IgD-negative memory B cell (primary cell): Measurements from ENCODE around the gene PDE1A. TPM values are rescaled to one million over a fixed set of nuclear protein-coding genes. Genes with fewer than 3 reads are reported as not detected.

Source experiments
- H3K27ac Mint-ChIP-seq, 3 donors: one replicate each; pipeline ENCODE4 v1.8.0; 2020 to 2022; ENCODE audit warnings: mild to moderate bottlenecking in 3 of 3, mixed read lengths in 3 of 3, moderate library complexity in 1 of 3
- H3K27me3 Mint-ChIP-seq: one replicate; pipeline ENCODE4 v1.8.0; 2021; ENCODE audit warnings: mixed read lengths
- H3K36me3 Mint-ChIP-seq: one replicate; pipeline ENCODE4 v1.8.0; 2020; ENCODE audit warnings: mild to moderate bottlenecking, mixed read lengths
- H3K4me1 Mint-ChIP-seq, 3 donors: one replicate each; pipeline ENCODE4 v1.8.0; 2020 to 2022; ENCODE audit warnings: mixed read lengths in 3 of 3, mild to moderate bottlenecking in 1 of 3
- H3K4me3 Mint-ChIP-seq, 4 donors: one replicate each; pipeline ENCODE4 v1.8.0; 2020 to 2022; ENCODE audit warnings: mild to moderate bottlenecking in 4 of 4, mixed read lengths in 4 of 4, moderate library complexity in 3 of 4
- H3K9me3 Mint-ChIP-seq, 3 donors: one replicate each; pipeline ENCODE4 v1.8.0; 2020 to 2021; ENCODE audit warnings: mixed read lengths in 3 of 3, mild to moderate bottlenecking in 1 of 3
- polyA plus RNA-seq: library from polyadenylated mRNA; unstranded; fragments of 300-500 nt; fragmentation: Illumina TruSeq; gene quantifications from one replicate; pipeline ENCODE4 v1.2.3, GENCODE V29; 2021

The PDE1A gene
- polyA plus RNA-seq: not detected

DNA sequence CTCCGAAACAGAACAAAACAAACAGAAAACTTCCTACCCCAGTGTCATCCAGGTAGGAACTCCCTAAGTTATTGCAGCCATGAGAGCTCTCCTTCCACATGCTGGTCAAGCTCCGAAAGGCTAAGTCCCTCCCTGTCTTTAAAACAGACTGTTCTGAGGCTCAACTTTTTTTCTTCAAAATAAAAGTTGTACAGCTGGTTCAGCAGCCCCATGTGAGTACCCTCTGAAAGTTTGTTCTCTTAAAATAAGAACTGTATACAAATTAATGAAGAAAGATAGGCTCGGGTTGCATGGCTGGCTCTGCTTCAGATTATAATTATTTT, at the start of gene PDE1A:
PDE1A (minus strand) TSS at position 119 of the 323 bp plus-strand sequence.
- H3K9me3 Mint-ChIP-seq: peaks cover 0 to 3% (median 0%) of the 10 kb centered on the region in 3 donors
- H3K27me3 Mint-ChIP-seq: peaks cover 4% of the 10 kb centered on the region
- H3K36me3 Mint-ChIP-seq: no peaks in the 10 kb centered on the region
- no peak within 1 kb of the TSS for H3K4me3 Mint-ChIP-seq
- H3K27ac Mint-ChIP-seq: no peak within 1 kb of the TSS
- H3K4me1 Mint-ChIP-seq: no peaks in the 10 kb centered on the region

GRCh38 chr2:182473635-182474034, 46.8 kb upstream of the PDE1A start:
- peaks cover under 1% of the 10 kb centered on the region for H3K27me3 Mint-ChIP-seq

DNA sequence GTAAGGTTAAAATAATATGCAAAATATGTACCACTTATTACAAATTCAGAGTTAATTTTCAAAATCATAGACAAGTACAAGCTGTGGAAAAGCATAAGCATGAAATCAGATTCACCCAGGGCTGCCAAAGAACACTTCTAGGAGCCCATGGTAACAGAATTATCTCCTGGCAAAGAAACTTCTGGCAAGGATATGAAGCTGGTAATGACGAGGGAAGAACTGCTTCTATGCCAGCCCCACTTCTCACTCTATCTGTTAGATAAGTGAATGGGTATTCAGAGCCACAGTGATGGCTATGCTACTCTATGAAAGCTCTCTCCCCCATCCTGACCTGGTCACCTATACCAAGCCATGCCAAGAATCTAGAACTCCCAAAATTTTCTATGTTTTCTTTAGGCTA, 36.9 kb upstream of the PDE1A start:
- no peak overlapping the region for H3K4me3 Mint-ChIP-seq
- no peaks in the 10 kb centered on the region for H3K27me3 Mint-ChIP-seq
- no peak overlapping the region for H3K27ac Mint-ChIP-seq
- peaks cover 0 to 12% (median 0%) of the 10 kb centered on the region in 3 donors for H3K9me3 Mint-ChIP-seq
- no peaks in the 10 kb centered on the region for H3K36me3 Mint-ChIP-seq
- H3K4me1 Mint-ChIP-seq: no peaks in the 10 kb centered on the region

More at GRCh38 chr2:182473635-182474034, 46.8 kb upstream of the PDE1A start:
- no peak overlapping the region for H3K27ac Mint-ChIP-seq
- no peak overlapping the region for H3K4me3 Mint-ChIP-seq
- peaks cover 0 to 10% (median 5%) of the 10 kb centered on the region in 3 donors for H3K9me3 Mint-ChIP-seq
- H3K36me3 Mint-ChIP-seq: no peaks in the 10 kb centered on the region
- no peaks in the 10 kb centered on the region for H3K4me1 Mint-ChIP-seq

DNA sequence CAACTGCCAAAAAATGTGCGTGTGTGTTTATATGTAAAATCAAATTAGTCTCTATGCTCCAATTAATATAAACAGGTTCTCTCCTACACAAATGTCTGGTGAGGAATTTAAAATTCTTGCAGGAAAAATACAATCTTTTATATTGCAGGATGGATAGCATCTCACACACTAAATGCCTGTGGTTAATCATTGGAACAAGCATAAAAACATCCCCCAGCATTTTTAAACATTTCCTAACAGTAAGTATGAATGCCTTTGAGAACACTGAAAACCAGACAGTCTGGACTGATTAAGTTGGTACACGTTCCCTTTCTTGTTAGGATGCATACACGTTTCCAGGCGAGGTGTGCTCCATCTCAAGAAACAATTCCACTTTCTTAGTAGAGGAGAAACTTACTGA, 29.9 kb upstream of the PDE1A start:
- Mint-ChIP-seq H3K9me3 (peaks cover 2 to 6% (median 5%) of the 10 kb centered on the region in 3 donors), H3K4me1 (no peaks in the 10 kb centered on the region), H3K4me3 (no peak overlapping the region), H3K36me3 (no peaks in the 10 kb centered on the region), H3K27ac (no peak overlapping the region), H3K27me3 (no peaks in the 10 kb centered on the region)

GRCh38 chr2:182452456-182452990, 25.7 kb upstream of the PDE1A start:
- H3K4me1 Mint-ChIP-seq: no peaks in the 10 kb centered on the region
- no peaks in the 10 kb centered on the region for H3K27me3 Mint-ChIP-seq
- H3K36me3 Mint-ChIP-seq: no peaks in the 10 kb centered on the region
- peaks cover 2 to 6% (median 3%) of the 10 kb centered on the region in 3 donors for H3K9me3 Mint-ChIP-seq
- H3K27ac Mint-ChIP-seq: no peak overlapping the region
- no peak overlapping the region for H3K4me3 Mint-ChIP-seq

- peaks cover 1% of the 10 kb centered on the region for H3K36me3 Mint-ChIP-seq
- H3K27ac Mint-ChIP-seq: no peak overlapping the region
- peaks cover 3 to 12% (median 4%) of the 10 kb centered on the region in 3 donors for H3K9me3 Mint-ChIP-seq
- no peak overlapping the region for H3K4me3 Mint-ChIP-seq
- H3K4me1 Mint-ChIP-seq: no peaks in the 10 kb centered on the region
- H3K27me3 Mint-ChIP-seq: no peaks in the 10 kb centered on the region
These were observed 21.5 kb upstream of the PDE1A start for GRCh38 chr2:182448371-182448770.

- H3K4me1 Mint-ChIP-seq: no peaks in the 10 kb centered on the region
- peaks cover 3% of the 10 kb centered on the region for H3K36me3 Mint-ChIP-seq
- H3K4me3 Mint-ChIP-seq: no peak overlapping the region
- H3K27me3 Mint-ChIP-seq: no peaks in the 10 kb centered on the region
- H3K9me3 Mint-ChIP-seq: peaks cover 3 to 15% (median 5%) of the 10 kb centered on the region in 3 donors
- H3K27ac Mint-ChIP-seq: no peak overlapping the region
These were observed 21.0 kb upstream of the PDE1A start for GRCh38 chr2:182447863-182448262.

DNA sequence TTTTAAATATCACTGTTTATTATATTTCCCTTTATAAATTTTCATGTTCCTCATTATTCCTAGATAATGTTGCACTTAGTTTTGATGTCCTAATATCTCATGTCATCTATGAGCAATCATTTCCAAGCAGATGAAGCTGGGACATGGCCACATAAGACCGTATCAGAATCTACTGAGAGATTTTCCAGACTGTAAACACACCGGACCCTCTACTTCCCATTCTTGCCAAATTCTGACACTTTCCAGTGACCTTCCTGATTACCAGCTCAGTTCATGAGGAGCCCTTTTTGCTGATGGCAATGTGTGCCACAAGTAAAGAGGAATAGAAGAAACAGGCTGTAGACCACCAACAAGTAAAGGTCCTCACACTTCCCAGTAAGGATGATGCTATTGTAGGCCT, 20.3 kb upstream of the PDE1A start:
- no peaks in the 10 kb centered on the region for H3K27me3 Mint-ChIP-seq
- peaks cover 3% of the 10 kb centered on the region for H3K36me3 Mint-ChIP-seq
- H3K27ac Mint-ChIP-seq: no peak overlapping the region
- no peak overlapping the region for H3K4me3 Mint-ChIP-seq
- H3K4me1 Mint-ChIP-seq: no peaks in the 10 kb centered on the region
- peaks cover 0 to 15% (median 3%) of the 10 kb centered on the region in 3 donors for H3K9me3 Mint-ChIP-seq

DNA sequence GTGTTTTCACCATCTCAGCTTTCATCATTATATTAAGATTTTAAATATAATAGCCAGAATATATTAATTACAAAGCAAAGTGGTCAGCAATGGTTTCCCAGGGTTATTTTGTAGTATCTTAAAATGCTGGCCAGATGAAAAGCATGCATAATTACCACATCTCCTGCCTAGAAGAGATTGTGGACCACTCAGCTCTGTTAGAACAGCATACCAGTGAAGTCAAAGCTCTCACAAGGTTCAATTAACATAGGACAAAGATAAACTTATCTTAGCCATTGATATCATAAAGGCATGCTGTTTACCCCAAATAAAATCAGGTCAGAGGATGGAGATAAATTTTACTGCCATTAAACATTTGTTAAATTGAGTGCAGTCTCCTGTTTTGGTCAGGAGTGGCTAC, 19.3 kb upstream of the PDE1A start:
- no peak overlapping the region for H3K4me3 Mint-ChIP-seq
- H3K27me3 Mint-ChIP-seq: no peaks in the 10 kb centered on the region
- no peak overlapping the region for H3K27ac Mint-ChIP-seq
- H3K36me3 Mint-ChIP-seq: peaks cover 3% of the 10 kb centered on the region
- H3K9me3 Mint-ChIP-seq: peaks cover 0 to 11% (median 3%) of the 10 kb centered on the region in 3 donors
- H3K4me1 Mint-ChIP-seq: no peaks in the 10 kb centered on the region

- no peaks in the 10 kb centered on the region for H3K4me1 Mint-ChIP-seq
- no peaks in the 10 kb centered on the region for H3K27me3 Mint-ChIP-seq
- H3K36me3 Mint-ChIP-seq: peaks cover 3% of the 10 kb centered on the region
- H3K4me3 Mint-ChIP-seq: no peak overlapping the region
- no peak overlapping the region for H3K27ac Mint-ChIP-seq
- peaks cover 0 to 11% (median 3%) of the 10 kb centered on the region in 3 donors for H3K9me3 Mint-ChIP-seq
These were observed 18.6 kb upstream of the PDE1A start for GRCh38 chr2:182445391-182445965.

DNA sequence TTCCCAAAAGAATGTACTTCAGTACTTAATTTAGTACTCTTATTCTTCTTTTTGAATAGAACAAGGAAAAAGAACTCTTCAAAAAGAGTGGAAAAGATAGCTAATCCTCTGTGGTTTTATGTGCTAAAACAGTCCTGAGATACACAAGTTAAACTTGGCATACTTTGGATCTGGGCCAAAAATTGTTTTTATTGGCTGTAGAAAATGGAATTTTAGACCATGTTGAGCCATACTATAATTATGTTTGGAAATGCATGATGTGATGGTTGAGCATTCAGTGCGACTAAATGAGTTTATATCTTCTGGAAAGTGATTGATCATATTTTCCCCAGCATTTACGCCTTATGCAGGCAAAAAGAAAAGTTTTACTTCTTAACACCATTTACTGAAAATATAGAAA, 18.0 kb upstream of the PDE1A start:
- Mint-ChIP-seq H3K4me1 (no peaks in the 10 kb centered on the region), H3K36me3 (peaks cover 3% of the 10 kb centered on the region)

DNA sequence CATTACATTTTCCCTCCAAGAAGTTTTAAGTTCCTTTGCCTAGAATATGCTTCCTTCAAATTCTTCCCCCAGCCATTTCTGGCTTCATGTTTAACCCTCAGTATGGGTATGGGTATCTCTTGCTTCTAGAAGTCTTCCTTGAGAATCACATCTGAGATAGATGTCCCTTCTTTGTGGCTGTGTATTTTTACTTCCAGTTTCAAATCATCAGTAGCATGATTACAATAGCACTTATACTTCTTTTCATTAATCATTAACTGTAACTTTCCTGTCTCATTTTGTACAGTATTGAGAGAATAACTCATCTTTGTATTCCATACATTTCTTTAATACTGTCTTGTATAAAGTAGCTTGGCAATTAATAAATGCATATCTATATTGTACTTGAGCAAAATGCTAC, 17.3 kb upstream of the PDE1A start:
- Mint-ChIP-seq H3K36me3 (peaks cover 3% of the 10 kb centered on the region), H3K4me1 (no peaks in the 10 kb centered on the region), H3K9me3 (peaks cover 0 to 11% (median 3%) of the 10 kb centered on the region in 3 donors)

More for the DNA sequence above, 18.0 kb upstream of the PDE1A start:
- Mint-ChIP-seq H3K27me3 (no peaks in the 10 kb centered on the region), H3K9me3 (peaks cover 0 to 11% (median 3%) of the 10 kb centered on the region in 3 donors), H3K4me3 (no peak overlapping the region), H3K27ac (no peak overlapping the region)

DNA sequence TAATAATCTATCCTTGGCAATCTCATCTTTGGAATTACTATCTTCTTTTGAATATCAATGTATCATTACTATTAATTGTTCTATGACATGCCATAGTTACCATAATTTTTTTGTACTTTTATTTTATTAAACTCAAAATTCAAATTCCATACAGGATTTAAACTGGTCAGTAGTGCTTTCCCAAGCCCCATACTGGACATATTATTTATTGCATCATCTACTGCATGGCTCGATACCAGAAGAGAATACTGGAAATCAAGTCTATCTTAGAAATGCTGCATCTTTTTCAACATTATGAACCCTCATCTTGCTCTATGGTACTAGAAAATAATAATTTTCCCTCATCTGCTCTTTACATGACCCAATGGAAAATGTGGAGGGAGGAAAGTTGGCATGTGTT, 9.4 kb upstream of the PDE1A start:
- Mint-ChIP-seq H3K9me3 (no peaks in the 10 kb centered on the region), H3K36me3 (no peaks in the 10 kb centered on the region), H3K27ac (no peak overlapping the region), H3K4me3 (no peak overlapping the region), H3K27me3 (peaks cover 2% of the 10 kb centered on the region), H3K4me1 (no peaks in the 10 kb centered on the region)

More for the DNA sequence above, 17.3 kb upstream of the PDE1A start:
- no peak overlapping the region for H3K4me3 Mint-ChIP-seq
- H3K27ac Mint-ChIP-seq: no peak overlapping the region
- no peaks in the 10 kb centered on the region for H3K27me3 Mint-ChIP-seq

DNA sequence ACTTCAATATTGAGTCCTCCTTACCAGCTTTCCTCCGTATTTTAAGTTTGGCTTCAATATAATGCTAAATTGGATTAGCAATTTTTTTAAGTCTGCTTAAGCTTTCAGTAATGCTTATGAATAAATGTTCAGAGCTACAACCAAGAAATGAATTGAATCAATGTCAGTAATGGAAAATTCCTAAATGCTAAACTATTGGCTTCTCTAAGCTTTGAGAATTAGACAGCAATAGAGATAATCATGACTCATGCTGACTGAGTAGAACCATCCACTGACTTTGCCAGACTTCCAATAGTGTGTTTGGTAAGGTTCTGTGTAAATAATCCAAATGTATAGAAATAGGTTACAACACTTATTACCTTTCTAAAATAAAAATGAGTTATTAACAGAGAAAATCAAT, 8.9 kb upstream of the PDE1A start:
- Mint-ChIP-seq H3K9me3 (peaks cover 0 to 3% (median 0%) of the 10 kb centered on the region in 3 donors), H3K4me1 (no peaks in the 10 kb centered on the region), H3K27ac (no peak overlapping the region), H3K36me3 (no peaks in the 10 kb centered on the region), H3K27me3 (peaks cover 2% of the 10 kb centered on the region), H3K4me3 (no peak overlapping the region)

DNA sequence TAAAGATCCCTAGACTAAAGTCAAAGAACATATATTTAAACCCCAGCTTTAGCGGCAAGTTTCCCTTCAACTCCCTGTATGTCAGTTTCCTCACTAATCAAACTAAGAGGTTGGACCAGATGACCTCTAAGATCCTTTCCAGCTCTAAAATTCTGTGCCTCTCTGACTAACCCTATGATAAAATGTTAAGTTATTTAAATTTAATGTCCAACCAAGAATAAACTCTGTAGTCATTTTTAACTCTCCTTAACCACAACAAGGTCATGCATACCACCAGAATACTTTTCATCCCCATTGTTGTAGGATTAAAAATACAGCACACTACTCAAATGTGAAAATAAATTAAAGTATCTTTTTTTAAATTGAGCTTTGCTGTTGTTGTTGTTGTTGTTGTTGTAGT, 5.2 kb upstream of the PDE1A start:
- Mint-ChIP-seq H3K36me3 (no peaks in the 10 kb centered on the region), H3K27me3 (peaks cover 4% of the 10 kb centered on the region), H3K27ac (no peak overlapping the region), H3K4me3 (no peak overlapping the region), H3K4me1 (no peaks in the 10 kb centered on the region), H3K9me3 (peaks cover 0 to 3% (median 0%) of the 10 kb centered on the region in 3 donors)

- Mint-ChIP-seq H3K27me3 (peaks cover 3% of the 10 kb centered on the region), H3K4me3 (no peak overlapping the region), H3K4me1 (no peaks in the 10 kb centered on the region), H3K27ac (no peak overlapping the region), H3K9me3 (peaks cover 0 to 3% (median 0%) of the 10 kb centered on the region in 3 donors), H3K36me3 (no peaks in the 10 kb centered on the region)
These were observed 1.6 kb upstream of the PDE1A start for GRCh38 chr2:182428476-182428875.
